CD4-positive, alpha-beta T cell treated with Interleukin-17A for 4 hours (primary cell): ENCODE measurements around the gene SLC24A5.

Source experiments
- DNase-seq: peaks from one replicate; pipeline ENCODE4 v3.0.0-alpha.2; 2020; ENCODE audit warnings: mixed read lengths

SLC24A5 gene

DNA sequence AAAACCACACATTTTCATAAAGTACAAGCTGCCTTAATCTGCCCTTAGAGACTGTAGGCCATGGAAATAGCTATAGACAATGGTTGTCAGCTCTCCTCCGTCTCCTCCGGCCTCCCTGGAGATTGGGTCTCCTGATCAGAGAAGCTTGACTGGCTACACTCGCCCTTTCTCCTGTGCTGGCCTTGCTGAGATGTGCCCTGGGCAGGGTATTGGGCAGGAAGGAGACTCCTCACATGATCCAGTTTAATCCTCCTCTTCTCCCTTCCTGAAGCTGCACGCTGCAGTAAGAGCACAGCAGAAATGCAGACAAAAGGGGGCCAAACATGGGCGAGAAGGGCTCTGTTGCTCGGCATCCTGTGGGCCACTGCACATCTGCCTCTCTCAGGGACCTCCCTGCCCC, at the start of gene SLC24A5:
SLC24A5 (plus strand) TSS at position 246 of the 400 bp plus-strand sequence; CDS start at position 301, 55 bp downstream.
- DNase-seq: no peak

DNA sequence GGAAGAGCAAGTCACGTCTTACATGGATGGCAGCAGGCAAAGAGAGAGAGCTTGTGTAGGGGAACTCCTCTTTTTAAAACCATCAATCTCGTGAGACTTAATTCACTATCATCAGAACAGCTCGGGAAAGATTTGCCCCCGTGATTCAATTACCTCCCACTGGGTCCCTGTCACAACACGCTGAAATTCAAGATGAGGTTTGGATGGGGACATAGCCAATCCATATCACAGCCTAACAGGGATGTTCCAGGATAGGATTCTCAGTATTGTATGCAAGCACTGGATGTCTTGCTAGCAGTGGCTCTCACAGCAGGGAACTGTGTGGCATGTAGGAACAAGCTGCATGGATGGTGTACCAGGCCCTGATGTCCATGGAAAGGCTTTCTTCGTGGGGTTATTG, 47.8 kb upstream of the SLC24A5 start:
- no peak for DNase-seq

DNA sequence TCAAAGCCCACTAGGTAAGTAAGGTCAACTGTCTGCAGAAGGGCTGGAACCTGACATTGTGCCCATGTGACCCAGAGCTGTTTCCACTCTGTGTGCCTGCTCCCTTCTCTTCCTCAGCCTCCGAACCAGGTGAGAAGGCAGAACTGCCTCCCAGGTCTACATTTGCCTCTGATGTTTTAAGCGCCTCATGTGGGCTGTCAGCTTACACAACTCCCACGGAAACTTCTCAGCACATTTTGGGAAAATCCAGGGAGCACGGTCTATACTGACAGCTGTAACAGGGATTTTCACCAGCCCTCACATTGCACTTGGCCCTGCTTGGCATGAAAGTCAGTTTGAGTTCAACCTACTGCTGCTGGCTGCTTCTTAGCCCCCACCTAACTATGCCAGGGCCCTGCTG, 46.9 kb upstream of the SLC24A5 start:
- DNase-seq: no peak

DNA sequence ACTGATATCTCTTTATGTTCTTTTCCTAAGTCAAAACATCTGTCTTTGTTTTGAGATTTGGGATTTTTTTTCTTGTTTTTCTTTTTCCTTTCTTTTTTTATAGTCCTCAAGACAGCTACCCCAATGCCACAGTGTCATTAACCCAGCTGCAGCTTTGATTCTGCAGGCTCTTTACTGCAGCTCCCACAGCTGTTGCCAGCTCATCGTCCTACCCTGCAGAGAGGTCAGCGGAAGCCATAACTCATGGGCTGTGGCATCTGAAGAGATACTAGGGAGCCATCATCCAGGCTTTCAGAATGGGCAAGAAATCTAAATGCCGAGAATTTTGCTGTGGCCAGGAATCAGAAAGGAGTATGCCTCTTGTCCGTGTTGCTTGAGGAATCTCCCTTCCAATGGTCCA, 44.3 kb upstream of the SLC24A5 start:
- DNase-seq: no peak

DNA sequence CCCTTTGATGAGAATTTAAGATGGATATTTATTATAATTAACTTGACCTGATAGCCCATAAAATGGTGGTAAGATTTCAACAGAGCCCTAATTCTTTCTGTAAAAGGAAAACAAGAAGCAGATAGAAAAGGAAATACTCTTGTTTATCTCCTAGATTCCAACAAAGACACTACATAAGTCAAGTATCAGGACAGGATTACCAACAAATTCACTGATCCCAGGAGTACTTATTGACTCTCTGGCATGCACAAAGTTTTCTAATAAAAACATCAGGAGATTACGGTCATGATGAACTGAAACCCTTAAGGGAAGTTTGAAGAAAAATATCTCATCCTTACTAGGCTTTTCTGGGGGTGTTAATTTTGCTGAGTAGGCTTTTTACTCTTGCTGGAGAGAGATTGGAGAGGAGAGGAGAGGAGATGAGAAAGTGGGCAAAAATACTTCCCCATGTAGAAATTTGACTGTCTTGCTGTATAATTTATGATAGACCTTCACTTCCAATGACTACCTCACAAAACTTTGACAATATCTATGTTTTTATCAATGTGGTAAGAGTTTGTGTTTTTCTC, 43.1 kb upstream of the SLC24A5 start:
- no peak for DNase-seq

DNA sequence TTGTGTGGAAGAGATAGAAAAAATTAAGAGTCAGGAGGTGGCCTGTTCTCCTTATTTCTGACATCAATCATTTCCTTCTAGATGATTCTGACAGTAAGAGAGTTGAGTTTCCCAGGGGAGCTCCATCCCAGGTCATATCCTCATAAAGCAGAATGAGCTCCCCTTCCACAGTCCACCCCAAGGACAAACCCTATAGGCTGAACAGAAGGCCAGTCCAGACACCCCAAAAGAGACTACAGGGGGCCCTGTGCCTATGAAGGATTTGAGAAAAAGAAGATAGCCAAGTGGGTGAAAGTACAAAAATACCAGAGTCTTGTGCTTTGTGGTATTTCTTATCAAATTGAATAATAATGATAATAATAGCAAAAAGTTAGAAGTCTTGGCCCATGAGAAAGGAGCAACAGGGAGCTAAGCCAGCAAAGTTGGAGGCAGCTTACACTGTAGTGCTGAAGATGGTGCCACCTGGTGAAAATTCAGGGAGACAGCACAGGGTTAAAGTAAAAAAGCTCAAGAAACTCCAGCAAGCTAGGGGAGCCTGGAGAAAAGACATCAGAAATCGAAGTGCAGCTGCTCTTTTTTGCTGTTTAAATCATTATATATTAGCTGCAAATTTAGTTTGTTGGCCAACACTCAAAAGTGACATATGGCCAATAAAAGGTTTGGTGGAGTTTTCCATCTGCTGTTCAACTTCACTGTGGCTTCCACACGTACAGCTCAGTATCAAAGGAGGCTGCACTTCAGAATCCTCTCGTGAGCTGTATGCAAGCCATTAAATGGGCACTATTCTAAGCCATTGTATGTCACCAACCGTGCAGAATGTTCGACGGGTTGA, 35.8 kb upstream of the SLC24A5 start:
- DNase-seq: no peak

DNA sequence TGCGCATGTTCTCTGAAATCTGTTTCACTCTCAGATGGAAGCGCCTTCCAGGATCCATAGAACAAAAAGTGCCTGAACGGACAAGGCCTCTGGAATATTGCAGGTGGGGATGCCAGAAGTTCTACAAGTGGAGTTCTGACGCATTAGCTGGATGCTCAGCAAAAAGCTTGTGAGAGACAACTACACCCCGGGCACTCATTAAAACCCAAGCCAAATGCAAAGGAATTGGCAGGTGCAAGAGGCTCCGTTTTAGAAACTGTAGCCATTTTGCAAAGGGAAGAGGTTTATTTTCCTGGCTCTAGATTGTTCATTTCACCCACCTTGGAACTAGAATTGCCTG, 35.2 kb upstream of the SLC24A5 start:
- no peak for DNase-seq

DNA sequence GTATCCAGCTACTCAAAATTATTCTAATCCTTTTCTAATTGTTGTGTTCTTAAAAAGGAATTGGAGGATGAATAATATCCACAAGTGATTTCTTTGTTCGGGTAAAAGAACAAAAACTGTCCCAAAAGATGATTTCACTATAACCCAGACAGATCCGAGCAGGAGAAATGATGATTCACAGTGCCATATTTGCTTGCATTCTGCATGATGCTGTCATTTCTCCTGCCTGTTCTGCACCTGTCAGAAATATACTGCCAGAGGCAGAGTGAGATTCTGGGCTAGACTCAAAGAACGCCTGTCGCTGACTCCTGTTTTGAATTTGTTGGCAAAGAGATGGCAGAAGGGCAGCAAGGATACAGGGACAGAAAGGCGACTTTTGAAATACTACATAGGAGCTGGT, 34.7 kb upstream of the SLC24A5 start:
- DNase-seq: no peak

DNA sequence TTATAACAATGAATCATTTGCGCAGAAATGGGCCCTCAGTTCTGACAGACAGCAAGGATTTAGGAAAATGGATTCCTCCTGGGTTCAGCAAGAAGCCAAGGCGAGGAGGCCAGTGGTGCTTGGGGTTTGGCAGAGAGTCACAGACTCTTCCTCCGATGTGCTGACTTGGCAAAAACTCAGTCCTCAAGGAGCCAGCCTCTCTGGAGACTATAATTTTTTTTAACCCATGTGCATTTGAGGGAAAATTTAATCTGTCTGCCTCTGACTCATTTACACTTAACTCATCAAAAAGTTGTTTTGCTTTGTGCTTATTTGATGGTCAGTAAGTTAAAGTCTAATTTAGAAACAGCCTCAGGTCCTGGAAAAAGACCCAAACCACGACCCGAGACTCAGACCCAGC, 34.2 kb upstream of the SLC24A5 start:
- no peak for DNase-seq

DNA sequence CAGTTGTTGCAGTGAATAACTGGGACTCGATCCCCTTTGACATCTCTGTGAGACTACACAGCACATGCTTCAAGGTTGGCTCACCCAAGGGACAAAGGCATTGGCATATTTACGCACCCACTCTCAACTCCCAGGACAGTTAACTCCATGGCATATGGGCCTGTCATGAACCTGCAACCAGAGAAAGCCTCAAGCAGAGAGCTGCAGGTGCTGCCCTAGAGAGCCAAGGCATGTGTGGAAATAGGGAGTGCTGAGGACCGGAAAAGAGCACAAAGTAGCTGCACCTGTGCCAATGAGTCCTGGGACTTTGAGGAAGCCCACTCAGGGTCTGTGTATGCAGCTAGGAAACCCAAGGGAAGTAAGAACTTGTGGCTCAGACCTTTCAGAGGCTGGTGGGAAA, 32.9 kb upstream of the SLC24A5 start:
- no peak for DNase-seq

DNA sequence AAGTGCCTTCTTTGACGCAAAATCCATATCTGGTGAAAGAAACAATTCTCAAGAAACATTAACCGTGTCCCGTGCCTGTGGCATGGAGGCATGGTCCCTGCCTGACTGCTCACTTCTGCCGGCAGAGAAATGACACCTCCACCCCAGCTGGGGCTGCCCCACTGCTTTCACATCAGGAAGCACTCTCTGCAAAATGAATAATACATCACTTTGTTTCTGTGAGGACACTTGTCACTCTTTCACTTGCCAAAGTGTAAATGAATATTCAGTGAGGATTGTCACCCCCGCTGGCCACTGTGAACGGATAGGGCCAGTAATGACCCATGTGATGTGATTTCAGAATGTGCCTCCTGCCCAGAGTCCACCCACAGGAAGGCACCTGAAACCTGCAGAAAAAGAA, 31.1 kb upstream of the SLC24A5 start:
- DNase-seq: no peak

DNA sequence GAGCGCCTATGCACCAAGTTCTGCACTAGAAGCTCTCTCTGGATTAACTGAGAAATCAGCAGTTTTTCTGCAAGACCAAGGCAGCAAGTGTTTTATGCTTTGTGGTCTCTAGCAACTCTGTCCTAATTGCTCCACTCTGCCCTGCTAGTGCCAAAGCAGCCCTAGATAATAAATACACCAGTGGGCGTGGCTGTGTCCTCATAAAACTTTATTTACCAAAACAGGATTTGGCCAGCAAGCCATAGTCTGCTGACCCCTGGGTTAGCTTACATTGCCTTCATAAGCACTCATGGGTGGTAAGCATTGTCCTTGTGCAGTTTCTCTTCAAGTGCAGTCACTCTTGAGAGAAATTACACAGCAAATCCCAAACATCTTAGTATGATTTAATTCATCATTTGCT, 30.7 kb upstream of the SLC24A5 start:
- DNase-seq: no peak

DNA sequence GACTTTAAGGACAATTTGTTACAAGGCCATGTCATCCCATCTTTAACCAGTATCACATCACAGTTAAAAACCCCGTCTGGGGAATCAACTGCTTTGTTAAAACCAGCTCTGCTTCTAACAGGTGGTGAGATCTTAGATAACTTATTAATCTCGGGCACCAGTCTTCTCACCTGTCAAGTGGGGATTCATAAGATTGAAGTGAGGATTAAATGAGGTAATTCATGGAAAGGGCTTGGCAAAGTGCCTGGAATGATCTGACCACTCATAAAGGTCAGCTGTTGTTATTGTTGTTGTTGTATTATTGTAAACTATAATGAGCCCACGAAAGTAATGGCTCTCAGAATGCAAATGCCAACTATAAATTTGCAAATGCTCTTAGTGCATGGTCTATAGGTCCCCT, 30.1 kb upstream of the SLC24A5 start:
- no peak for DNase-seq

DNA sequence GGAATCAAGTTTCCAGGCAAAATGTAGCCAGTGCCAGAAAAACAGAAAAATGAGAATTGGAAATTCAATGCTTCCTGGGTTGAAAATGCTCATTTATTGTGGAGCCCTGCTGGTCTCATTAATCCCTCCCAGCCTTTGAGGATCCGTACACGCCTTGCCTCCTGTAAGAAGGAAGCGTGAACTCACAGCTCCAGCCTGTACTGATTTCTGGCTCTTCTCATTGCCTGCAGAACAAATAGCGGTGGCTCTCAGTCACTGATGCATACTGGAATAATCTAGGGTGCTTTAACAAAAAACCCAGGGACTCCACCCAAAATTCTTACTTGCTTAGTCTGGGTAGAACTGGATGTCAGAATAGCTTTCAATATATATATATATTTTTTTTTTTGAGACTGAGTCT, 29.3 kb upstream of the SLC24A5 start:
- DNase-seq: no peak

DNA sequence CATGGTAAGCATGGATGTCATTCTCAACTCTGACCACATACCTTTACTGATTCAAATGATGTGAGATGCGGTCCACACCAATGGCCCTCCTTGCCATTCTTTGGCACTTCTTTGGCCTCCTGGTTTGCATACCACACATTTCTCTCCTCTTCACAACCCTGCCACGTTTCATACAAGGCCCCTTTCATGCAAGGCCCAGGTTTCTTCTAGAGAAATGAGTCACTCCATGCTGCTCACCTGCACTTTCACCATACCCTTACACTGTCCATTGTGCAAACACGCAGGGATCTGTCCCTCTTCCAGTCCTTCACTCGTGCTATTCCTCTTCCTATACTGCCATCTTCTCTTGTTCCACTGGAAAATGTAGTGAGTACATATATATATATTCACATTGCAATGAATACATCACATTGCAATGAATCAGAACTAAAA, 24.4 kb upstream of the SLC24A5 start:
- no peak for DNase-seq

DNA sequence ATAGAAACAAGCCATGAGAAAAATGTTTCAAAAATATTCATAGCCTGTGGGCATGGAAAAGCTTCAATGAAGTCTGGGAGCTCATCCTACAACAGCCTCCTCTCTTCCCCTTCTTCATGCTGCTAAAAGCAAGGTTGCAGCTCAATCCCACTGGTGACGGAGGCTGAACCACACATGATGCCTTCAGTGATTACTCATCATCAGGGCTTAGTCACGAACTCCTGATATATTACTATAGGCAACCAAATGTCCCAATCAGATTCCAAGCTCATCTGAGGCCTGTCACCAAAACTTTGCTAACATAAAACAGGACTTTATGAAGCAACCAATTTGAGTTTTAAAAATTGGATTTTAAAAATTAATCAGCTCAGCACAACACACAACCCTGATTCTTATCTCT, 24.0 kb upstream of the SLC24A5 start:
- DNase-seq: no peak

DNA sequence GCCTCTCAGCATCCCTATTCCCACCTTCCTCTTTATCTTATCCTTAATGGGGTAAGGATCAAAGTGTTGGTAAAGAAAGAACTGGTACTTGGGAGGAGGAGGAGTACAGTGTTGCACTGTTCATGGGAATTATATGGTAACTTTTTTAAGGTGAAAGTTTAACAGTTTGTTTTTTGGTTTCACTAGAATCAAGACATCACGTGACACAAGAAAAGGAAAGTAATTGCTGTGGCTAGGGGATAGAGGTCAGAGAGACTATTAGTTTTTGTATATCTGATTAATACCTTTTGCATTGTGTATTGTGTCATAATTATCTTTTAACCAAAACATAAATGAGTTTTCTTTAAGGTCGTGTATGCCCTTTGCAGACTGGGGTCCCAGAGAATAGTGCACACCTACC, 23.5 kb upstream of the SLC24A5 start:
- DNase-seq: no peak

DNA sequence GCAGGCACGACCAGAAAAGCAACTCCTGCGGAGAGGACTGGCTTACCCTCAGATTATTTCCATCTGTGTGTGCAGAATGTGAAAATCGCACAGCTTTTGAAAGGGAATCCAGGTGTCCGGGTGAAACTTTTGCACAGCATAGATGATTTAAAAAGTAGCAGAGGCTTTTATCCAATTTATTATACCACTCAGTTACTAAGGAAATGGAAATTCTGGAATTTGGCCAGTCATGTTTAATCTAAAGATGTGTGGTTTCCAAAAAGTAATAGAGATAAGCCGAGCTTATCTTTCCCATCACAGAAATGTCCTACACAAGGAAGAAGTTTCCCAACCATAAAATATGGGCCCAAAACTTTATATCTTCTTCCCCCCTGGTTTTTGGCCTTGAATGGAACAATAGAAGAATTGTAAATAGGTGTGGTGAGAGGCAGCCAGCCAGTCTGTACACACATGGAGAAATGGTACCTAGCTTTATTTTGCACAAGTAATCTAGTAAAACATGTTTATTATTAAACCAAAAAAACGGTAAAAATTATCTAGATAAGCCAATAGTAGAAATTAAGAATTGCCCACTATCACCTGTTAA, 19.3 kb upstream of the SLC24A5 start:
- no peak for DNase-seq

DNA sequence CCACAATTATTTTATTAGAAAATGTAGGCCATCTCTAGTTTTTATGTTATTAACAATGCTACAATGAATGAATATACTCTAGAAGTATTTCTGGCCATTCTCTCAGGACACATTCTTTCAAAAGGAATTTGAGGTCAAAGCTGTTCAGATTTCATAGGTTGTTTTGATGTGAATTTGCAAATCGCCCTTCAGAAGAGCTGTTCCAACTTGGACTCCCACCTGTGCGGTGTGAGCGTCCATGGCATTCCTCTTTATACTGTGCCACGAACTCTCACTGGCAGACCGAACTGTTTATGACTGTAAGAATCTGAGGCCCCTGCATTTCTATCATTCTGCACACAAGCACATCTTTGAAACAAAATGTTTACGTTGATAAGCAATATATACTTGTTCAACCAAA, 18.6 kb upstream of the SLC24A5 start:
- DNase-seq: no peak

DNA sequence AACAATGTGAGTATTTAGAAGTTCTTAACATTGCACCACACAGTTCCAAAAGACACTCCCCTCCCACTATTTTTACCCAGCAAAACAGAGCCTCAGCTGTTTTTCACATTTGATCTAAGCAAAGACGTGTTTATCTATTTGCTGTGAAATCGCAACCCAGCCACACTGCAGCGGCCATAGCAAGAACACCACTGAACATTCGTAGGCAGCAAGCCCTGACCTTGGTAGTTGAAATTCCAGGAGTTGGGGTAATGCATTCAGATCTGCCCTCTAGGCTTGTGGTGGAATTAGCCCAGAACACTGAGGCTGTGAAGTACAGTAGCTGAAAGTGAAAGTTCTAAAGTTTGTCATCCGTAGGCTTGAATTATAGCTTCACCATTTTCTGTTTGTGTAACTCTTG, 17.1 kb upstream of the SLC24A5 start:
- DNase-seq: no peak

DNA sequence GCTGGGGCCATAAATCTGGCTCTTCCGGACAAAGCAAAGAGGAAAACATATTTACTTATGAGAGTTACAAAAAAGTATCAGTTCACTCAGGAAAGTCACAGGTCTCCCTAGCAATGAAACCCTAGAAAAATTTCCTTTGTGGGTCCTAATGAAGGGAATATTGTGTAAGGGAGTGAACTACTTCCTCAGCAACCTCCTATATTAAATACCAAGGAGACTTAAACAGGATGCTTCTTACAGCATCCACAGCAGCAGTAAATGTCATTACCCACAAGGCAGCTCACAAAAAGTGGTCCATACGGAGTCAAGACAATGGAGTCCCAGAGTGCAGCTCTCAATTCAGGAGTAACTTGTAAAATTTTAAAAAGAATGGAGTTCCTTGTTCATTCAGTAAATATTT, 14.9 kb upstream of the SLC24A5 start:
- DNase-seq: no peak

DNA sequence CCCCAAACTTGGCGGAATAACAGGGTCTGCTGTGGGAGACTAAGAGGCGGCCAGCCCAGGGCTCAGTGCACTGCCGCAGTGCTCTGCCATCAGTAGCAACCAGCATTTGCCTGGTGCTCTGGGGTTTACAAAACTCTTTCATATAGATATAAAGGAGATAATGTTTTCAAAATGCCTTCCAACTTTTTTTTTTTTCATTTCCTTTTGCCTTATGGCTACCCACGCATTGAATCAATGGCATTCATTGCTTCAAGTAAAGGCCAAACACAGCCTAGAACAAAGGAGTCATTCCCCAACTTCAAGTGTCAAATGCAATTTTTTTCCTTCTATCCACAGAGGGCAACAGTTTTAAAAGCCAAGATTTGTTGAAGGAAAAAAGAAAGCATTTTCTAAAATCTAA, 11.6 kb upstream of the SLC24A5 start:
- no peak for DNase-seq

DNA sequence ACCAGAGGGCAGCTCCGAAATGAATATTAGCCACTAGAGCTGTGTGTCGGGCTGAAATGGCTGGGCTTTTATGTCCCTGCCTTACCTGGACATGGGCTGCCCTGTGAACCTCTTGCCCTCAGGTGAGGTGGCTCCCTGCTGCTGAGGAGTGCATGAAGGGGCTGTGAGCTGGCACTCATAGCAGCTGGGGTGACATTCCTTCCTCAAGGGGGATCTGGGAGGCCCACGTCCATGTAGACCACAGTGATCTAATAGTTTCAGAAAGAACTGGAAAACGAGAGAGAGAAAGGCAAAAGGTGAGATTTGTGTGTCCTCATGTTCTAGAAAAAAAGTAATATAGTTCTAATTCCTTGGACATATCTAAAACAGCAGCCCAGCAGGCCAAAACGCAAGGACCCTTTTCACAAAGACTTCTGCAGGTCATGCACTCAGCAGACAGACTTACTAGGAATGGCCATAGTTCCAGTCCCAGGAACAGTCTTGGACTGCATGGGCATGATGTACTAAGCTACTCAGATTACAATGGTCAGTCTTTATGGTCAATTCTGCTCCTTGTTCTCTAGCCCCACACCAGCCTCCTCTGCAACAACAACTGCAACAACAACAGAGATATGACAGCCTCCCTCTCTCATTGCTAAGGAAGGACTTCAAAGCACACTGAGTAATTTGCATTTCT, 10.8 kb upstream of the SLC24A5 start:
- DNase-seq: no peak

DNA sequence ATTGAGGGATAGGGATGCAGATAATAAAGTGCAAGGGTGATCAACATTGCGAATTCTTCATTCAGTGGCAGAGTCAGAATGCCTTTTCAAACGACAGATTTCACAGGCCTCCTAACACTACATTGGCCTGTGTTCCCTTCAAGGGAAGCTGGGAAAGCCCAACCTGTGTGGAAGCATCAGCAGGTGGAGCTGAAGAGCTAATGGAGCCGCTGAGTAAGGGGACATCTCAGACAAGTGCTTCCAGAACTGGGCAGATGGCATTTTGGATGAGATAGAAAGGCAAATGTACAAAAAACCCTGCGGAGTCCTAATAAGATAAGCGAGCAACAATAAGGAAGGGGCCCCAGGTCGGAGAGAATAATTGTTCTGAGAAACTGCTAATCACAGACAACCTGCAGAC, 8.5 kb upstream of the SLC24A5 start:
- no peak for DNase-seq
